A549 treated with CpdA at 1 μM for 4 hours (cell line): ENCODE measurements around the gene HUNK. TPM values are rescaled to one million over a fixed set of nuclear protein-coding genes. Genes with fewer than 3 reads are reported as not detected.

Source experiments
- total RNA-seq: library from RNA; stranded (reverse); fragments of 200-300 nt; extraction: Qiagen RNA extraction; gene quantifications from 5 replicates; pipeline ENCODE4 v1.2.3, GENCODE V29; 2022; ENCODE audit warnings: low read depth

The HUNK gene
- 1.3 to 1.5 TPM (median 1.4 TPM) in 5 replicates for total RNA-seq

GRCh38 chr21:31872452-31873274, at the start of gene HUNK:
HUNK (plus strand) TSS chr21:31873020; CDS start chr21:31873675, 655 bp downstream.

Other genes with a start within 250 kb of the HUNK start
- gene SOD1, start 213.3 kb upstream of the HUNK start, total RNA-seq: 359 to 422 TPM (median 407 TPM) in 5 replicates
- 17.5 to 20.6 TPM (median 19.1 TPM) in 5 replicates for gene SCAF4, start 140.9 kb upstream of the HUNK start, total RNA-seq